COLO829 (cell line): Measurements from ENCODE around the gene DDX54.
A peak's percentile ranks its signal among the peaks of the same experiment; 100 is the strongest.
"Not testable (repeated sequence)": the region's sequence is repeated elsewhere in the genome, so short reads cannot be mapped to it uniquely, and the experiment has no call there.

Source experiments
- DNase-seq: peaks from one replicate; pipeline ENCODE4 v3.0.0; 2012; ENCODE audit warnings: low spot score

Gene DDX54

DNA sequence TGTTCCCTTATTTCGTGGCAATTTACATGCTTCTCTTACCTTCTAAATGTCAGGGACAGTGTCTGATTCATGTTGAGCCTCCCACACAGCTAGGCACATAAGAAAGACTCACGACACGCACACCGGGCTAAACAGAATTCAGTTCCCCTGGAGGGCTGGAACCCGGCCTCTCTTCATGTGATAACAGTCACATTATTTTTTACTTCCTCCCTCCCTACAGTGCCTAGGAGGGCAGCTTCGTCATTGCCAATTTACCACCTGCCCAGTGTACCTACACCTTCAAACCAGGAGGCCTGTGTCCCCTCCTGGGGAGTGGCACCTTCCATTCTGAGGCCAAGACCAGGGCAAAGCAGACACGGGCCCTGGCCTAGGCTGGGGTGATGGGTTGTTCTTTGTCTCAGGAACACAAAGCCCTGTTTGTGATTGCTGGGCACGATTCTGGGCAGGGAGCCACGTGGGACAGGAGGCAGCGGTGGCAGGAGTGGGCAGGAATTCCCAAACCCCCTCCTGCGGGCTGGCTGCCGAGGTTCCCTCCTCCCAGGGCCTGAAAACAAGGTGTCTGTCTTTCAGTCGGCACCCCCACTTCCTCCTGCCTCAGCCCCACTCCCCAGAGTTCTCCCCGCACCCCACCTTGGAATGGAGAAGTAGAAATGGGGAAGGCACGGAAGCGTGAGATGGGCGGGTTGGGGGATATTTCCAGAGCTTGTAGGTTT is 42.9 kb downstream of the DDX54 start:
- peak; percentile 90 for DNase-seq

DNA sequence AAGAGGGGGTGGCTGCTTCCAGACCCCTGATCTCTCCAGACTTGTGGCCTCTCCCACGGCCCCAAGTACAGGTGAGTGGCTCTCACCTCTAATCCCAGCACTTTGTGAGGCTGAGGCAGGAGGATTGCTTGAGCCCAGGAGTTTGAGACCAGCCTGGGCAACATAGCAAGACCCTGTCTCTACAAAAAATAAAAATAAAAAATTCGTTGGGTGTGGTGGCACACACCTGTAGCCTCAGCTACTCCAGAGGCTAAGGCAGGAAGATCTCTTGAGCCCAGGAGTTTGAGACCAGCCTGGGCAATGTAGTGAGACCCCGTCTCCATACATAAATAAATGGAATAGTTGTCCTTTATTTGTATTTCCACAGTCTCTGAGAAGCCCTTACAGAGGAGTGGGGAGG is 43.6 kb downstream of the DDX54 start:
- not testable (repeated sequence) for DNase-seq

DNA sequence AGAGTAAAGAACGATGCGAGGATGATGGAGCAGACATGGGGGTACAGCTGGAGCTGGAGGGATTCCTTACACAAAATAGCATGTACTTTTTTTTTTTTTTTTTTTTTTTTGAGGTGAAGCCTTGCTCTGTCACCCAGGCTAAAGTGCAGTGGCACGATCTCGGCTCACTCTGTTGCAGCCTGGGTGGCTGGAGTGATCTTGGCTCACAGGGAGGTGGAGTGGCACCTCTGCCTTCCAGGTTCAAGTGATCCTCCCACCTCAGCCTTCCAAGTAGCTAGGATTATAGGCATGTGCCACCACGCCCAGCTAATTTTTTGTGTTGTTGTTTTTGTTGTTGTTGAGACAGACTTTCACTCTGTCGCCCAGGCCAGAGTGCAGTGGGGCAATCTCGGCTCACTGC is 44.6 kb downstream of the DDX54 start:
- DNase-seq: no peak

DNA sequence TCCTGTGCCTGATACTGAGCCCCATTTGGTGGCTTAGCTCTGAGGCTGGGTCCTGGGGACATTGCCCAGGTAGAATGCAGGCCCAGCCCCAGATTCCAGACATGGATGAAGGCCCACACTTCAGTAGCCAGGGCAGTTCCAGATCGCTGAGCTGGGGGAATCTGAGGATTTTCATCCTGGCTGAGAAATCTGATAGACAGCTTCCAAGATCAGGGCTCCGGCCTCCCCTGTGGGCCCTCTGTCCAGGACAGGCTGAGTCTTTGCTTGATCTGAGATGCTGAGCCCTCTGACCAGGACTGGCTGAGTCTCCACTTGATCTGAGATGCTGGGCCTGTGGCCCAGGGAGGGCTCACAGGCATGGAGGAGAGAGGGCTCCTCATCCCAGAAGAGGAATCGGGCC is 46.5 kb downstream of the DDX54 start:
- DNase-seq: no peak

DNA sequence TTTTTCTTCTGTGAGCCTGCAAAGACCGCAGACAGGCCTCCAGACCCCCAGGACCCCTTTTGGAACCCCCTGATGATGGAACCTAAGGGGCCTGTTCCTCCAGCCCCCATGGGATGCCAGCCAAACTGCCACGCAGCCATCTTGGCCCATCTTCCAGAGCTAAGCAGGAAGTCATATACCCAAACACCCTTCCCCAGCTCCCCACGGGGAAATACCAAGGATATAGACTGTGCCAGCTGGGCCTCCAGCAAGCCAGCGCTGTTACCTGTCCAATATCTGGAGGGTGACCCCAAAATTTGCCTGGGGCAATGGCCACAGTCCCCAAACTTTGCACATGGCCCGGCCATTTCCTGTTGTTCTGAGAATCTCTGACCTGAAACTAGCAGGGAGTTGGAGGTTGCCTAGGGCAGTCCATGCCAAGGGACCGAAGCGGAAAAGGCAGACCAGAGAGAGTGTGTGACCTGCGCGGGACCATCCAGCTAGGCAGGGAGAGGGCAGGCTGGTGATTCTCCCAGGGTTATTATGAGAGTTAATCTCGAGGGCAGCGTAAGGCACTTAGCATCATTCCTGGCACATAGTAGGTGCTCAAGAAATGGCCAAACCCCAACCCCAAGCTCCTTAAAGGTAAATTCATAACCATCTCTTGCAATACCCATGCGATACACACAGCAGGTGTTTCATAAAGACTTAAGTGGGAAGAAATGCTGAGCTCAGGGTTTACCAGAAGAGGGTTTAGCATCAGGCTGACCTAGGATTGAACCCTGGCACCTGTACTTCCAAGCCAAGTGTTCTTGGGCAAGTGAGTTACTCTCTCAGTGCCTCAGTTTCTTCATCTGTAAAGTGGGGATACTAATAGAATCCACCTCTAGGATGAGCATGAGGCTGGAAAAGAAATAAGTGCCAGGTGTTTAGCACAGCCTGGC is 47.2 kb downstream of the DDX54 start:
- DNase-seq: no peak

DNA sequence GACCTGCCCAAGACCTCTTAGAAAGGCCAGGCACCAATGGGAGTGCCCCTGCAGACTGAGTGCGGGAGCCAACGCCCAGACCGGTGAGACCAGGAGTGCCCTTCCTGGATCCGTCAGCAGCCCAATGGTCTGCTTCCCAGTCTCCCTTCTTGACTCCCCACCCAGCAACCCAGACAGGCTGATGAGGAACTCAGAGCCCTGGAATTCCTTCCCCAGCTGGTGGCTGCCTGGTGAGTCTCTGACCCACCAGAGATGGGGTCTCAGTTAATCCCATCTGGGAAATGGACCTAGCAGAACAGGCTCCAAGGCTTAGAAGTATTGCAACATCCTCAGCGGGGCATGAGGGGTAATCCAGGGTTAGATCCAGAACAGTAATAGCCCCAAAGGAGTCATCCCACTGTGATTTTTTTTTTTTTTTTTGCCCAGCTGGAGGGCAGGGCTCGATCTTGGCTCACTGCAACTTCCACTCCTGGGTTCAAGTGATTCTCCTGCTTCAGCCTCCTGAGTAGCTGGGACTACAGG is 48.2 kb downstream of the DDX54 start:
- no peak for DNase-seq

DNA sequence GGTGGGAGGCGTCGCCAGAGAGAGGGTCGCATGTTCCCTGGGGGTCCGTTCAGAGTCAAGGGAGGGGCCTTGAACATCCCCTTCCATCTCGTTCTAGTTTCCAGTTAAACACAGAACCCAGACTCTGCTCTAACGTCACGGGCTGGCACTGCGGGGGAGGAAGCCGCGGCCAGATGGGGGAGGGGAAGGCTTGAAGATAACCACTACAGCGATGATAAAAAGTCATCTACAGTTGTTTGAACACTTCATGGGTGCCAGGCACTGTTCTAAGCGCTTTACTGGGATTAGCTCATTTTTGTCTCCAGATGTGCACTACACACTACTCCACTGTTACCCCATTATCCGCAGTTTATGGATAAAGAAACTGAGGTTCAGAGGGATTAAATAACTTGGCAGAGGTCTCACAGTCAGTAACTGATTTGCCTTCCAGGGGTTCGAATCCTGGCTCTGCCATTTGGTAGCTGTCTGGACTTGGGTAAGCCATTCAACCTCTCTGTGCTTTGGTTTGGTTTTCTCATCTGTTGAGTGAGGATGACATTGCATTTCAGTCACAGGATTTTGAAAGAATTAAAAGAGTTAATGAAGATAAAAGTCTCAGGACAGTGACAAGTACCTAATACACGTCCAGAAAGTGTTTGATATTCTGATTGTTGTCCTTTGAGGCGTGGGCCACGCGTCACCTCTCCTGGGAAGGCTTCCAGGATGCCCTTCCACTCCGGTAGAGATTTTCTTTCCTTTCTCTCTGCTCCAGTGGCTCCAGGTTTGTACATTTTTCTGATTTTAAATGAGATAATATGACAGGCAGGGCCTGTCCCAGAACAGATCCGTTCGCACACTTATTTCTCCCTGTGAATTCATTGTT is 48.9 kb downstream of the DDX54 start:
- DNase-seq: peak; percentile 45

DNA sequence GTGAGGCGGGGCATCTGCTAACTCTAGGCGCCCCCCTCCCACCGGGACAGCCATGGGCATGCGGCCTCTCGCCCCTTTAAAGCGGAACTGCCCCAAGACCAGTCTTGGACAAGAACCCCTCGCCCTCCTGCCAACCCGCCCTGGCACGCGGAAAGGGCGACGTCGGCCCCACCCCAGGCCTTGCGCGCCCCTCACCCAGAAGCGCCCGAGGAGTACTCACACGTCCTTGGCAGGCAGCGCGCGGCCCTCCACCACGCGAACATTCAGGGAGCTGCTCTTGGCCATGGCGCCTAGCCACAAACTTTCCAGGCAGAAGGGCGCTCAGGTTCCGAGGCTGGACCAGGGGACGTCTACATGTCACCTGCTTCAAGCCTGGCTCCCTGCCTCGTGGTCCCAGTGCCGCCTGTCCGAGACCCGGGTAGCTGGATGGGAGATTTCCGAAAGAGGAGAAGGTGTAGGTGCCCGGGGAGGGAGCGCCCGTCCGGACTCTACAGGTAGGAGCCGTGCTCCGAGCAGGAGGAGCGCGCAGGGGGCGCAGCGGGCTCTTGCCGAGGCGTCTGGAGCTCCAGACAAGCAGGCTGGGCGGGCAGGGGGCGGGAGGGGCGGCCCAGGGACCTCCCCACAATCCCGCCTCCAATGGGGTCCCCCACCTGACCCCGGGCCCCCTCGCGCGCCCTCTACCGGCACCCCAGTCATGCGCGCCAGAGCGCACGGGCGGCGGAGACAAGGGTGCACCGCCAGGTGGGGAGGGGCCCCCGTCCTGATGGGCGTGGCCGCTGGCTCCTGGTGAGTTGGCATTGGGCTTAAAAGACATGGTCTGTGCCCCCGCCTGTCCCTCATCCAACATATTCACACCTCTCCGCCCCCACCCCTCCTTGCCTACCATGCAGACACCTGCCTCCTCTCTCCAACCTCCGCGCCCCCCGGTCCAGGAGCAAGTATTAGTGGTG is 49.8 kb downstream of the DDX54 start, which contains the start of gene RASAL1:
RASAL1 (minus strand) TSS at position 584 of the 950 bp plus-strand sequence; CDS start at position 285, 299 bp downstream.
- DNase-seq: peak; percentile 37

DNA sequence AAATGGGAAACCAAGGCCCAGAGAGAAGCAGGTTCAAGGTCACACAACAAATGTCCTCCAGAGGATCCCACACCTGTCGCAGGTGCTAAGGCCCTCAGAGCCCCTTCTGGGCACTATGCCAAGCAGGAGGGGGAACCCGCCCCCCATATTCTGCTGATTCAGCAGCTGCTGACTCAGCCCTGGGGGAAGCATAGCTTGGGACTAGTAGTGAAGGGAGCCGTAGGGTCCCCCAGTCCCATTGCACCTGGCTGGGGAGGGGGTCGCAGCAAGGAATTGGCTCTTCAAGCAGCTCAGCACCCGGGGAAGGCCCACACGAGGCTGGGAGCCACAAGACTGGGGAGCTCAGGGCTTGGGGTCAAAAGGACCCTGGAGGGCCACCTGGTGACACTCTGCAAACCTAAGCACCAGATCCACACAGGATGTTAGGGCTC is 50.7 kb downstream of the DDX54 start:
- no peak for DNase-seq

DNA sequence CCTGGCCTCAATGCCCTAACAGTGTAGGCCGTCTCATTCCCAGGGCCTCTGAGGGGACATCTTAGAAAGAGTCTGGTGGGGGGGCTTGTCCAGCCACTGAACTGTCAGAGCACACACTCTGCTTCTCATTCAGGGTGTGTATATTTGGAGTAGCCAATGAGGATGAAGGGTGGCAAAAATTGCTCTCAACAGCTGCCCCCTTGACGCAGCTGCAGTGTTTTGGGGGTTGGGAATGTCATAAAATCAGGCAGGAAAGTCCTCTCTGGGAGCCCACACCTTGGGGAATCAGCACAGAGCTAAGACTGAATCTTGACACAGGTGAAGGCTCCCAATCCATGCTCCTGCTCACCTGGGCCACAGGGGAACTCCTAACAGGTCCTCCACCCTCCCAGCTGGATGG is 51.2 kb downstream of the DDX54 start:
- DNase-seq: no peak

DNA sequence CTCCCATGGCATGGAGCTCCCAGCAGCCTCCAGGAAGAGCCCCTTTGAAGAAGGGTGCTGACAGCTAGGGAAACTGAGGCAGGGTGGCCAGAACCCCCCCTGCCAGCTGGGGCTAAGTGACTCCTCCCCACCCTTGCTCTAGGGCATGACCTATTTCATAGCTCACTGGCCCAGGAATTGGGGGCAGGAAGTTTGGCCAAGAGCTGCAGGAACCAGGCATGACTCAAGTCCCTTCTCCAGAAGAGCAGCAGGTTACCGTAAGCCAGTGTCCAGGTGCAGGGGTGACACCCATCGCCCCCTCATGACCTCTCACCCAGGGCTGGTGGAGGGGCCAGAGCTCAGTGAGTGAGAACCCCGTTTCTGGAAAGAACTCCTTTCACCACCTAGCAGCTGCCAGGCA is 51.6 kb downstream of the DDX54 start:
- no peak for DNase-seq

DNA sequence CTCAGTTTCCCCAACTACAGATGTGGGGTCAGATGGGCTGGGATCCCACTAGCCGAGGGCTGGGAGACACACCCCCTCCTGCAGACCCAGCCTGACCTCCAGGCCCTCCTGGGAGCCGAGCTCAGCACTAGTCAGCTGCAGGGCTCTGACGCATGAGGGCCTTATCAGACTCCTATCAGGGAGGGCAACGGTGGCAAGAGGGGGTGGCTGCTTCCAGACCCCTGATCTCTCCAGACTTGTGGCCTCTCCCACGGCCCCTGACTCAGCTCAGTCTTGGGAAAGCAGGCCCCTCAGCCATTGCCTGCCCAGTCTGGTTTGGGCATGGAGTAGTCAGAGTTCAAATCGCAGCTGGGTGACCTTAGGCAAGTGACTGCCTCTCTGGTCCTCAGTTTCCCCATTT is 52.2 kb downstream of the DDX54 start:
- no peak for DNase-seq

DNA sequence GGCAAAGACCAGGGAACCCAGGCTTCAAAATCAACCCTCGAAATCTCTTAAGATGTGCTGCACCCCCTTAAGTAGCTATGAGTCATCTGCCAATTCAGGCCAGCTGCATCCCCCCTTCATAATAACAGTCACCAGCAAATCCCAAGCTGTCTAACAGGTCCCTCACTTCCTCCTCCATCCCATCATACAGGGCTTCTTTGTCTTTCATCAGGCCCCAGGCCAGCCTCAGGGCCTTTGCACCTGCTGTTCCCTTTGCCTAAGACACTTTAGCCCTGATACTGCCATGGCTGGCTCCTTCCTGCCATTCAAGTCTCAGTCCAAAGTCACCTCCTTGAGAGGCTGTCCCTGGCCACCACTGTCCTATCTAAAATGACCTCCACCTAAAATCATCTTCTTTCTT is 53.7 kb downstream of the DDX54 start:
- DNase-seq: no peak

DNA sequence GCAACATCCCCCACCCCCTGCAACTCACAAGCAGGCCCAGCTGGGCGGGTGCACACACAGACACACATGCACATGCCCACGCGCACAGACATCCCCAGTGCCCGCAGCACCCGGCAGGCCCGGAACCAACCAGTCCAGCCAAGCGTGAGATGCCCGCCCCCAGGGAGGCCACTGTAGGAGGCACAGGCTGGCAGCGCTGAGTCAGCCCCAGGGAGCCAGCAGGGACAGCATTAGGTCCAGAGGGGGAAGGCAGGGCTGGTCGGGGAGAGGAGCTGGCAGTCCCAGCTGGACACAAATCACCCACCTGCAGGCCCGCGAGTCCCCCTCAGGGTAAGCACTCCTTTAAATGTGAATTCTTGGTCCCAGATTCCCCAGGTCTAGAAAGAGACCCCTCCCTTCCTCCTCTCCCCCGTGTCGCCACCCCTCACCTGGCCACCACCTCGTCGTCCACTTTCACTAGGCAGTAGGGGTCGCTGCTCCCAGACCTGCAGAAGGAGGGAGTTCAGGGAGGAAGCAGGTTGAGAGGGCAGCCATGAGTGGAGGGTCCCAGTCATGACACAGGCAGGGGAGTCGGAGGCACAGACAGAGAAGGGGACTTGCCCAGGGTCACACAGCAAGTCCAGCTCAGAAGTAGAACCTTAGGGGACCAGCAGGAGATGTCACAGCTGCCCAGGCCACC is 54.7 kb downstream of the DDX54 start:
- DNase-seq: peak; percentile 36

DNA sequence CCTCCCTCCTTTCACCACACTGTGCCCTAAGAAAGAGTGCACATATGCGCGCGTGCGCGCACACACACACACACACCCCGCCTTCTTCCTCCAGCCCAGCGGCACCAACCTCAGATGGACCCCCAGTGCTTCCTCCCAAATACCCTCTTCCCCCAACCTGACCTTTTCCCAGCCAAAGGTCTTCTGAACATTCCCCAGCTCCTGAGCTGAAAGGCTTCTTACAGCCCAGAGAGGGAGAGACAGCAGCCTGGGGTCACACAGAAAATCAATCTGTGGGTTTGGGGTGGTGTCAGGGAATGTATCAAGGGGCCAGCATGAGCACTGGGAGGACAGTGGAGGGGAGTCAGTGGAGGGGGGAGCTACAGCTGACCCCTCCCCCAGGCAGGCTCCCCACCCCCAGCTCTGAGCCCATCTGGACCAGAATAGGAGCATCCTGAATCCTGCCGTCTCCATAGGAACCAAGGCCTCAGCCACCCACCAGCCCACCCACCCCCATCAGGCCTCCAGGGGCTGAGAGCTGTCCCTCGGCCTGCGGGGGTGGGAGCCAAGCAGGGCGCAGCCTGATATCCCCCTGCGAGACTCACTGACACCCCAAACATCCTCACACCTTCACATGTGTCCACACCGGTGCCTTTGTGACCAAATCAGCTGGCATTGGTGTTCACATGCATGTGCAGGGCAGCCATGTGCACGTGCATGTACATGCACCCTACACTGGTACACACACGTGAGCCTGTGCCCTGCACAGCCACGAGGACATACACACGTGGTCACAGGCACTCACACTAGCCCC is 55.4 kb downstream of the DDX54 start:
- no peak for DNase-seq

DNA sequence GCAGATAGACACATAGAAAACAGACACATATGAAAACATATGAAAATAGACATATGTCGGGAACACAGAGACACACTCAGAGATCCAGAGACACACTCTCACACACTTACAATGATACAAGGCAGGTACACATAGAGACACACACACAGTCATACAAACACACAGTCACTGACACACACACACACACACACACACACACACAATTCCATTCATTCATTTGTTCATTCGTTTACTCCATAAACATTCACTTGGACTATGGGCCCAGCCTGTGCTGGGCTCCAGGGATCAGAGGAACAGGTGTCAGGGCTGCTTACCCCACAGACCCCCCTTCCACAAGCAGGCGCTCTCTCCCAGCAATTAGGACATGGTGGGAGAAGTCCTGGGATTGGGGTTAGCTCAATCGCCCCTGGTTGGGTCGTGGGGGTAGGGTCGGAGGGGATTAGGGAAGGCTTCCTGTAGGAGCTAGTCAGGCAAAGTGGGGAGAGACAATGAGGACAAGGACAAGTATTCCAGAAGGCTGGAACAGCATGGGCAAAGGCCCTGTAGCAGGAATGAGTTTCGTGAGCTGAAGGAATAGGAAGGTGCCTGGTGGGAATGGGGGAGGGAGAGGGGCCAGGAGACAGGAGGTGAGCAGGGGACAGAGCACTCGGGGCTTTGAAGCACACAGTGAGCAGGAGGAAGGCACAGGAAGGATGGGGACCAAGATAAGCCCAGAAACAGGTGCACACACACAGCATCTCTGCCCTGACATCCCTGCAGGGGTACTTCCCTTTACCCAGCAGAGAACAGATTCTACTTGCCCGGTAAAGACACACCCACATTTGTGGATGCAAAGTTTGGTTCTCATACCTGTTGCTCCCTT is 56.2 kb downstream of the DDX54 start:
- no peak for DNase-seq

DNA sequence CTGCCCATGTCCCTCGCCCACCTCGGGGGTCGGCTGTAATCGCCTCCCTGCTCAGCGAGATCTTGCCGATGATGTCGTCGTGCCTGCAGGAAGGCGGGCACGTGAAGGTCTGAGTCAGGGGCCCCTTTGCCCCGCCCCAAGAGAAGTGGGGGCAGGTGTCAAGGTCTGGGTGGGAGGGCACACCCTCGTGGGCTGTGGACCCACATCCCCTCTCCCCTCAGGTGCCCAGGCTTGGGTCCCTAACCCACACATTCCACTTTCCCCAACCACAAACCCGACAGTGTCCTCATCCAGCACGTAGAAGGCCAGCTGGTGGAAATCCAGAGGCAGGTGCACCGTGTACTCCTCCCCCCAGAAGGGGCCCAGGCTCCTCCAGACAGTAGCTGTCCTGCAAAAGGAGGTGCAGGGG is 57.5 kb downstream of the DDX54 start:
- no peak for DNase-seq

DNA sequence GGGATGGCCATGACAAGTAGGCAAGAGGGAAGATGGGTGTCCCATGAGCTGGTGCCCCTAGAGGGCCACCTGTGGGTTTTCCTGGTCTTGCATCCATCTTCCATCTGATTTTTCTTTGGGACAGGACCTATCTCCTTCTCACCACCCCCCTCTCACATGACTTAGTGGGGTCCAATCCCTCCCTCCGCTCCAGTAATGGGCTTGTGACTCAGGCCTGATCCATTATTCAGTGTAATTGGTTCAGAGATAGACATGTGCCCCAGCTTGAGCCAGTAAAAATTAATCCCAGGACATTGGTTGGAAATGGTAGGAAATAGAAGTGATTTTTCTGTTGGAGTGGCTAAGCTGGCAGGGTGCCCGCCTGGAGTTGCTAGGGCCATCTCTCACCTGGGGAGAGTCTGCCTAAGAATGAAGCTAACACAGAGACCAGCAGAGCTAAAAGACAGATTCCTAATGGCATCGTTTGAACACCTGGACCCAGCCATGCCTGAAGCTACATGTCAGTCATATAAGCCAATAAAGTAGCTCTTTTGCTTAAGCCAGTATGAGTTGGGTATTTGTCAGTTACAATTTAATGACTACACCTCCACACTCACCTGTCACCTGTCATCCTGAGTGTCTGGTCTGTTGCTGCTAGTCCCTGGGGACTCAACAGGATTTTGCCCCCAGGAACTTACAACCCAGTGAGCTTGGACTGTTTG is 64.5 kb downstream of the DDX54 start:
- no peak for DNase-seq
